Fibroblast of the conjunctiva (primary cell): ENCODE measurements around the gene AHCTF1.

ENCODE experiments used
- DNase-seq: peaks from one replicate; pipeline ENCODE4 v3.0.0-alpha.2; 2010; ENCODE audit warnings: low read depth

The AHCTF1 gene

GRCh38 chr1:246798606-246799496 lies 132.9 kb downstream of the AHCTF1 start:
- no peak for DNase-seq

- DNase-seq: no peak
Observed at GRCh38 chr1:246798107-246798506, 133.6 kb downstream of the AHCTF1 start.

DNA sequence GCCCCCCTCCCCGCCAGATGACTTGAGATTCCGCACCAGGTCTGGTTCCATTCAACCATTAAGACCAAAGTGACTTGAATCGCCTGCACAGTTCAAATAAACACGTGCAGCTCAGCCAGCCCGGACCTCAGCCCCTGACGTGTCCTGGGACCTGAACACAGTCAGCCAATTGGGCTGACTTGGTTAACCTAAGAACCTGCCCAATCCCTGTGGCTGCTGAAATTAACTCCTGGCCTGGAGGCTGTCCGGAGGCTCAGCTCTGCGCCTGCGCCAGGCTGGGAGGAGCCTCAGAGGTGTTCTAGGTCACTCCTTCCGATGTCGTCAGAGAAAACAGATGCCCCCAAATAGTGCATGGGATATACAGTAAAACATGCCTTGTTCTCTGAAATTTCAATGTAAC lies 134.2 kb downstream of the AHCTF1 start:
- DNase-seq: no peak

- no peak for DNase-seq
Observed at GRCh38 chr1:246797157-246797556, 134.6 kb downstream of the AHCTF1 start.

DNA sequence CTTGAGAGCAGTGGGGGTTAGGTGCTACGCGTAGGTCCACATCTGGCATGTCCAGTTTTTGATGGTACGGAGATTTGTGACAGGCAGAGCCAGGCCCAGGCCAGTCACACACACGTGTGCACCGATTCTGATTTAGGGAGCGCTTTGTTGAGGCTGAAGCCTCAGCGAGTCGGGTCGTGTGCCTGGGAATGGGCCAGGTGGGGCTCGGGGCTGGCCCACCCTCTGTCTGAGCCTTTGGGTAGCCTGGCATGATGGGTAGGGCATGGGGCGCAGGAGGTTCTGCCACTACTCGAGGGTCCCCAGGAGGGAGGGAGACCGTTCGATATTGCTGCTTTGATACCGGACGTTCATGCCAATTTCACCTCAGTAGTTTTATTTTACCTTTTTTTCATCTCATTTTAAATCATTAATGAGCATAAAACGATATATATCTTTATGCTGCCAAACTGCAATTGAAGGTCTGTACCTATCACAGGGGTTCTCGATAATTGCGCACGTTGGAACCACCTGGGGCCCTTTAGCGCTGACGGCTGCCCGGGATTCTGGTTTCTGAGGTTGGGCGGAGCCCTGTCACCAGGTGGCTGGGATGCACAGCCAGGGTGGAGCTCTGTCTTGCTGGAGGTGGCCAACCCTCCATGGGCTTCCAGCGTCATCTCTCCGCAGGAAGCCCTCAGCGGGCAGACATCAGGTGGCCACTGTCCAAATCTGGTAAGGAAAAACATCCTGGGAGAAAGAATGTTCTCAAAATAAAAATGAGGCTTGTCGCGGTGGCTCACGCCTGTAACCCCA lies 135.6 kb downstream of the AHCTF1 start:
- DNase-seq: no peak

GRCh38 chr1:246794828-246795671 lies 136.7 kb downstream of the AHCTF1 start:
- DNase-seq: no peak

GRCh38 chr1:246794048-246794827 lies 137.5 kb downstream of the AHCTF1 start:
- no peak for DNase-seq

DNA sequence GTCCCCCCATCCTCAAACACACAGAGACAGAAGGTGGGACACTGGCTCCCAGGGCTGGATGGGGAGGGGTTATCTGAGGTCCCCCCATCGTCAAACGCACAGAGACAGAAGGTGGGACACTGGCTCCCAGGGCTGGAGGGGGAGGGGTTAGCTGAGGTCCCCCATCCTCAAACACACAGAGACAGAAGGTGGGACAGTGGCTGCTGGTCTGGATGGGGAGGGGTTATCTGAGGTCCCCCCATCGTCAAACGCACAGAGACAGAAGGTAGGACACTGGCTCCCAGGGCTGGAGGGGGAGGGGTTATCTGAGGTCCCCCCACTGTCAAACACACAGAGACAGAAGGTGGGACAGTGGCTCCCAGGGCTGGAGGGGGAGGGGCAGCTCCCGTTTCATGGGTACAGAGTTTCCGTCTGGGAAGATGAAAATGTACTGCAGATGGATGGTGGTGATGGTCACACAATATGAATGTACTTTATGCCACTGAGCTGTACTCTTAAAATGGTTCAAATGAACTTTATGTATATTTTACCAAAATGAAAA lies 138.3 kb downstream of the AHCTF1 start:
- no peak for DNase-seq

GRCh38 chr1:246792603-246793002 lies 139.1 kb downstream of the AHCTF1 start:
- DNase-seq: no peak

DNA sequence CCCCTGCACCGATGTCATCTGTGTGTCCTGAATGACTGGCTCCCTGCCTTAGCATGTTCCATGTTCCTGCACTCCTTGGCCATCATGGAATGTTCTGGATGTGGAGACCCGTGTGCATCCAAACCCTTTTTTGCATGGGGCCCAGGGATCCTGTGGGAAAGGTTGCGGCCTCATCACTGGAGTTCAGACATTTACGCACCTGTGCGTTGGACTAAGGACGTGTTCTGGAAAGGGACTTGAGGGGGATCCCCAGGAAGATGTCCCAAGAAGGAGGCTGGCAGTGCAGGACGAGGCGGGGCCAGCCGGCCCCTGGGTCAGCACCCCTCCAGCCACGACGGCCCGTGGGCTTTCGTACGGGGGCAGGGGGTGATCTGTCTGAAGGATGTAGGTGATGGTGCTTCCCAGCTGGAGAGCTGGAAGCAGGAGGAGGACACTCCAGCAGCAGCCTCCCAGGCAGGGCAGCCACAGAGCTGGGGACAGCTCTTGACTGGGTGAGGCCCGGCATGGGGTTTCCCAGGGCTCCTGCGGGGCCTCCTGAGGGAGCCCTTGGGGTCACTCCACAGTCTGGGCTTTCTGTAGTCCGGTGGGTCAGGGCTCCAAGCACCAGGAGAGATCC lies 140.3 kb downstream of the AHCTF1 start:
- no peak for DNase-seq

GRCh38 chr1:246790833-246791232 lies 140.9 kb downstream of the AHCTF1 start:
- no peak for DNase-seq

- no peak for DNase-seq
Observed at GRCh38 chr1:246790364-246790763, 141.4 kb downstream of the AHCTF1 start.

GRCh38 chr1:246789454-246790339 lies 142.1 kb downstream of the AHCTF1 start:
- no peak for DNase-seq
